Adrenal gland (tissue), 5 donors: ENCODE measurements around the gene INSR.
"Not testable (repeated sequence)": the region's sequence is repeated elsewhere in the genome, so short reads cannot be mapped to it uniquely, and the experiment has no call there.

ENCODE experiments used
- POLR2A ChIP-seq, 2 donors: fragments of 450-650 bp; IDR thresholded peaks; one replicate each; pipeline ENCODE4 v1.6.1; 2017; ENCODE audit warnings: antibody characterized with exemption in 2 of 2, mild to moderate bottlenecking in 2 of 2, moderate library complexity in 1 of 2
- TF ChIP-seq, protein P1 (sequence below), 6 experiments: fragments of 450-650 bp in 4 of 6; fragments of 200-600 bp in 2 of 6; sonication (generic) in 1 of 6; IDR thresholded peaks; 1 replicate in 5 of 6; 2 replicates in 1 of 6; pipeline versions ENCODE4 v1.5.1 to v1.8.0; 2016 to 2021; ENCODE audit warnings: antibody characterized with exemption in 6 of 6, mild to moderate bottlenecking in 2 of 6, moderate library complexity in 1 of 6
- donor health status: DM: no; HTN: no; CAD: no.

DNA sequence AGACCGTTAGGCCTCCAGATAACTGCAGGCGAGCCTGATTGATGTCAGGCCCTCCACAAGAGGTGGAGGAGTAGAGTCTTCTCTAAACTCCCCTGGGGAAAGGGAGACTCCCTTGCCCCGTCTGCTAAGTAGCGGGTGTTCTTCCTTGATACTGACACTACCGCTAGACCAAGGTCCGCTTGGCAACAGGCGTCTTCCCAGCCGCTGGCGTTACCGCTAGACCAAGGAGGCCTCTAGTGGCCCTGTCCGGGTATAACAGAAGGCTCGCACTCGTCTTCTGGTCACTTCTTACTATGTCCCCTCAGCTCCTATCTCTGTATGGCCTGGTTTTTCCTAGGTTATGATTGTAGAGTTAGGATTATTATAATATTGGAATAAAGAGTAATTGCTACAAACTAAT lies 227.1 kb downstream of the INSR start:
- TF ChIP-seq, protein P1, sequence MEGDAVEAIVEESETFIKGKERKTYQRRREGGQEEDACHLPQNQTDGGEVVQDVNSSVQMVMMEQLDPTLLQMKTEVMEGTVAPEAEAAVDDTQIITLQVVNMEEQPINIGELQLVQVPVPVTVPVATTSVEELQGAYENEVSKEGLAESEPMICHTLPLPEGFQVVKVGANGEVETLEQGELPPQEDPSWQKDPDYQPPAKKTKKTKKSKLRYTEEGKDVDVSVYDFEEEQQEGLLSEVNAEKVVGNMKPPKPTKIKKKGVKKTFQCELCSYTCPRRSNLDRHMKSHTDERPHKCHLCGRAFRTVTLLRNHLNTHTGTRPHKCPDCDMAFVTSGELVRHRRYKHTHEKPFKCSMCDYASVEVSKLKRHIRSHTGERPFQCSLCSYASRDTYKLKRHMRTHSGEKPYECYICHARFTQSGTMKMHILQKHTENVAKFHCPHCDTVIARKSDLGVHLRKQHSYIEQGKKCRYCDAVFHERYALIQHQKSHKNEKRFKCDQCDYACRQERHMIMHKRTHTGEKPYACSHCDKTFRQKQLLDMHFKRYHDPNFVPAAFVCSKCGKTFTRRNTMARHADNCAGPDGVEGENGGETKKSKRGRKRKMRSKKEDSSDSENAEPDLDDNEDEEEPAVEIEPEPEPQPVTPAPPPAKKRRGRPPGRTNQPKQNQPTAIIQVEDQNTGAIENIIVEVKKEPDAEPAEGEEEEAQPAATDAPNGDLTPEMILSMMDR (IDR thresholded peaks at IDR 0.05): peak in 2 of 6 experiments; percentile 13 to 27
- not testable (repeated sequence) for TF ChIP-seq POLR2A (IDR thresholded peaks at IDR 0.05)
